Kidney epithelial cell (primary cell): Measurements from ENCODE around the gene UNC13B. TPM values are rescaled to one million over a fixed set of nuclear protein-coding genes. Genes with fewer than 3 reads are reported as not detected.
"Not testable (repeated sequence)": the region's sequence is repeated elsewhere in the genome, so short reads cannot be mapped to it uniquely, and the experiment has no call there.

ENCODE experiments used
- DNase-seq: peaks from one replicate; pipeline ENCODE4 v3.0.0-alpha.2; 2010; ENCODE audit warnings: low read depth
- H3K27me3 ChIP-seq: 2 replicates; pipeline ENCODE4 v1.6.0; 2011; ENCODE audit warnings: low read length; ENCODE audit not compliant: control insufficient read depth, insufficient read depth
- H3K36me3 ChIP-seq: 2 replicates; pipeline ENCODE4 v1.5.1; 2011; ENCODE audit warnings: low read length; ENCODE audit not compliant: control insufficient read depth, insufficient read depth
- H3K4me3 ChIP-seq: 2 replicates; pipeline ENCODE4 v1.5.1; 2011; ENCODE audit warnings: low read depth, mild to moderate bottlenecking, control low read depth, low read length
- total RNA-seq: library from RNA; depleted of rRNA; stranded (reverse); fragments of >200 nt; gene quantifications from 2 replicates; pipeline ENCODE4 v1.2.3, GENCODE V29; 2015
- TF ChIP-seq, protein P1 (sequence below): IDR thresholded peaks from 2 replicates; pipeline ENCODE4 v1.5.1; 2011; ENCODE audit warnings: mild to moderate bottlenecking, moderate library complexity, low read length, control low read depth, inconsistent platforms; ENCODE audit not compliant: insufficient read depth, poor library complexity, severe bottlenecking

UNC13B gene
- total RNA-seq, 1 donor from 2014 or later = 30.0 TPM

GRCh38 chr9:35406183-35406959 is 244.6 kb downstream of the UNC13B start:
- TF ChIP-seq, protein P1, sequence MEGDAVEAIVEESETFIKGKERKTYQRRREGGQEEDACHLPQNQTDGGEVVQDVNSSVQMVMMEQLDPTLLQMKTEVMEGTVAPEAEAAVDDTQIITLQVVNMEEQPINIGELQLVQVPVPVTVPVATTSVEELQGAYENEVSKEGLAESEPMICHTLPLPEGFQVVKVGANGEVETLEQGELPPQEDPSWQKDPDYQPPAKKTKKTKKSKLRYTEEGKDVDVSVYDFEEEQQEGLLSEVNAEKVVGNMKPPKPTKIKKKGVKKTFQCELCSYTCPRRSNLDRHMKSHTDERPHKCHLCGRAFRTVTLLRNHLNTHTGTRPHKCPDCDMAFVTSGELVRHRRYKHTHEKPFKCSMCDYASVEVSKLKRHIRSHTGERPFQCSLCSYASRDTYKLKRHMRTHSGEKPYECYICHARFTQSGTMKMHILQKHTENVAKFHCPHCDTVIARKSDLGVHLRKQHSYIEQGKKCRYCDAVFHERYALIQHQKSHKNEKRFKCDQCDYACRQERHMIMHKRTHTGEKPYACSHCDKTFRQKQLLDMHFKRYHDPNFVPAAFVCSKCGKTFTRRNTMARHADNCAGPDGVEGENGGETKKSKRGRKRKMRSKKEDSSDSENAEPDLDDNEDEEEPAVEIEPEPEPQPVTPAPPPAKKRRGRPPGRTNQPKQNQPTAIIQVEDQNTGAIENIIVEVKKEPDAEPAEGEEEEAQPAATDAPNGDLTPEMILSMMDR = no peak
- H3K36me3 ChIP-seq = no peaks in the 10 kb centered on the region
- no peak for DNase-seq
- H3K27me3 ChIP-seq = no peaks in the 10 kb centered on the region
- no peak overlapping the region for H3K4me3 ChIP-seq

- Histone ChIP-seq H3K36me3 (no peaks in the 10 kb centered on the region), H3K27me3 (no peaks in the 10 kb centered on the region), H3K4me3 (no peak overlapping the region)
- no peak for DNase-seq
- TF ChIP-seq, protein P1 = no peak
Measured at GRCh38 chr9:35407846-35408245, 246.0 kb downstream of the UNC13B start.

DNA sequence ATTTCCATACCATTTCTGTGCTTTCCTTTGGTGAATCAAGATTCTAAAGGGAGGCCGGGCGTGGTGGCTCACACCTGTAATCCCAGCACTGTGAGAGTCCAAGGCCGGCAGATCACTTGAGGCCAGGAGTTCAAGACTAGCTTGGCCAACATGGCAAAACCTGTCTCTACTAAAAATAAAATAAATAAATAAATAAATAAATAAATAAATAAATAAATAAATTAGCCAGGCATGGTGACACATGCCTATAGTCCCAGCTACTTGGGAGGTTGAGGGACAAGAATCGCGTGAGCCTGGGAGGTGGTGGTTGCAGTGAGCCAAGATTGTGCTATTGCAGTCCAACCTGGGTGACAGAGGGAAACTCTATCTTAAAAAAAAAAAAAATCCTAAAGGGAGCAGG is 247.6 kb downstream of the UNC13B start:
- not testable (repeated sequence) for H3K27me3 ChIP-seq, DNase-seq, H3K4me3 ChIP-seq, H3K36me3 ChIP-seq

GRCh38 chr9:35414889-35415288 is 253.1 kb downstream of the UNC13B start:
- TF ChIP-seq, protein P1 = no peak
- H3K4me3 ChIP-seq = no peak overlapping the region
- no peak for DNase-seq
- H3K27me3 ChIP-seq = no peaks in the 10 kb centered on the region
- no peaks in the 10 kb centered on the region for H3K36me3 ChIP-seq

- DNase-seq = no peak
- no peaks in the 10 kb centered on the region for H3K27me3 ChIP-seq
- TF ChIP-seq, protein P1 = no peak
Measured at GRCh38 chr9:35415402-35416097, 253.7 kb downstream of the UNC13B start.

DNA sequence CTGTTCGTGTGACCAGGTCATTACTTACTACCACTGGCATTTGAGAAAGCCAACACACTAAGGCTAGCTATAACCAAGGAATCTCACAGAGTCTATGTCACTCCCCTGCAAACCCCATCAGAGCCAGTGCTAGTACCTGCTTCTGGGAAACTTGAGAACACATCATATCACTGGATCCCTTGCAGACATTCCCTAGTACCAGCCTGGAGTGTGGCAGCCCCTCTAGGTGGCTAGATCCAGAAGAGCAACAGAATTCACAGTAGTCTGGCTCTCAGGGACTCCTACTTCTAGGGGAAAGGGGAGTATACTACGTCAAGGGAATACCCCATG is 254.3 kb downstream of the UNC13B start:
- TF ChIP-seq, protein P1 = no peak
- no peaks in the 10 kb centered on the region for H3K36me3 ChIP-seq
- H3K27me3 ChIP-seq = no peaks in the 10 kb centered on the region
- DNase-seq = no peak
- no peak overlapping the region for H3K4me3 ChIP-seq

More at GRCh38 chr9:35415402-35416097, 253.7 kb downstream of the UNC13B start:
- Histone ChIP-seq H3K4me3 (no peak overlapping the region), H3K36me3 (no peaks in the 10 kb centered on the region)
